Testis (tissue), 3 donors: Measurements from ENCODE around the gene MSI2. TPM values are rescaled to one million over a fixed set of nuclear protein-coding genes. Genes with fewer than 3 reads are reported as not detected.

ENCODE experiments used
- DNase-seq: peaks from one replicate; pipeline ENCODE4 v3.0.0-alpha.2; 2019
- H3K27ac ChIP-seq, 2 donors: fragments of 200-600 bp; sonication (generic); one replicate each; pipeline ENCODE4 v1.5.1; 2019
- H3K27me3 ChIP-seq: fragments of 200-600 bp; sonication (generic); one replicate; pipeline ENCODE4 v1.5.1; 2019
- H3K36me3 ChIP-seq: fragments of 200-600 bp; sonication (generic); one replicate; pipeline ENCODE4 v1.5.1; 2017; ENCODE audit warnings: low read depth; ENCODE audit errors: missing control alignments
- H3K4me1 ChIP-seq: fragments of 200-600 bp; sonication (generic); one replicate; pipeline ENCODE4 v1.5.1; 2019
- H3K4me3 ChIP-seq, 2 donors: fragments of 200-600 bp; sonication (generic); one replicate each; pipeline ENCODE4 v1.5.1; 2017 to 2019
- H3K9me3 ChIP-seq: fragments of 200-600 bp; sonication (generic); one replicate; pipeline ENCODE4 v1.5.1; 2017
- POLR2A ChIP-seq: fragments of 450-650 bp; IDR thresholded peaks from one replicate; pipeline ENCODE4 v1.6.1; 2017; ENCODE audit warnings: antibody characterized with exemption, mild to moderate bottlenecking, moderate library complexity
- WGBS, 2 donors: methylation state at CpG; one replicate each; pipeline ENCODE4 v1.1.5; 2018; 5-methylcytosine and 5-hydroxymethylcytosine counted together
- intact Hi-C: fragments of 100-400 bp; cut with DNase I; formaldehyde crosslinking; loops from one replicate; pipeline ENCODE4 v1.15.1; 2023; ENCODE audit warnings: low total_unique reads
- polyA plus RNA-seq: library from polyadenylated mRNA; stranded (reverse); fragments of 350-450 nt; fragmentation: Illumina TruSeq; extraction: RNeasy Lipid Tissue Mini Kit (QIAGEN cat#74804); gene quantifications from one replicate; pipeline ENCODE4 v1.2.3, GENCODE V29; 2014; ENCODE audit warnings: low read depth, low replicate concordance; ENCODE audit not compliant: insufficient read depth
- total RNA-seq, 2 donors: library from RNA; depleted of rRNA; stranded (reverse); fragments of >200 nt; gene quantifications; one replicate each; pipeline ENCODE4 v1.2.3, GENCODE V29; 2016
- TF ChIP-seq, protein P1 (sequence below), 3 experiments: fragments of 450-650 bp in 2 of 3; fragments of 200-600 bp in 1 of 3; sonication (generic) in 1 of 3; IDR thresholded peaks; one replicate each; pipeline ENCODE4 v1.5.1; 2016 to 2019; ENCODE audit warnings: antibody characterized with exemption in 3 of 3, mild to moderate bottlenecking in 2 of 3, moderate library complexity in 1 of 3

MSI2 gene
- total and polyA plus RNA-seq, 3 donors from 2014 or later = 46.5 to 106 (median 76.6) TPM

GRCh38 chr17:57543230-57543629 is 286.9 kb downstream of the MSI2 start:
- WGBS, 2 donors = 88 to 94% methylated on average over 4 of the region's 4 CpGs
- Histone ChIP-seq H3K27me3 (no peaks in the 10 kb centered on the region), H3K4me1 (peaks cover 21% of the 10 kb centered on the region), H3K27ac (no peak overlapping the region), H3K36me3 (no peaks in the 10 kb centered on the region), H3K4me3 (no peak overlapping the region), H3K9me3 (no peaks in the 10 kb centered on the region)
- no peak for DNase-seq
- intact Hi-C loops = no loop called here
- no peak for TF ChIP-seq POLR2A
- TF ChIP-seq, protein P1, sequence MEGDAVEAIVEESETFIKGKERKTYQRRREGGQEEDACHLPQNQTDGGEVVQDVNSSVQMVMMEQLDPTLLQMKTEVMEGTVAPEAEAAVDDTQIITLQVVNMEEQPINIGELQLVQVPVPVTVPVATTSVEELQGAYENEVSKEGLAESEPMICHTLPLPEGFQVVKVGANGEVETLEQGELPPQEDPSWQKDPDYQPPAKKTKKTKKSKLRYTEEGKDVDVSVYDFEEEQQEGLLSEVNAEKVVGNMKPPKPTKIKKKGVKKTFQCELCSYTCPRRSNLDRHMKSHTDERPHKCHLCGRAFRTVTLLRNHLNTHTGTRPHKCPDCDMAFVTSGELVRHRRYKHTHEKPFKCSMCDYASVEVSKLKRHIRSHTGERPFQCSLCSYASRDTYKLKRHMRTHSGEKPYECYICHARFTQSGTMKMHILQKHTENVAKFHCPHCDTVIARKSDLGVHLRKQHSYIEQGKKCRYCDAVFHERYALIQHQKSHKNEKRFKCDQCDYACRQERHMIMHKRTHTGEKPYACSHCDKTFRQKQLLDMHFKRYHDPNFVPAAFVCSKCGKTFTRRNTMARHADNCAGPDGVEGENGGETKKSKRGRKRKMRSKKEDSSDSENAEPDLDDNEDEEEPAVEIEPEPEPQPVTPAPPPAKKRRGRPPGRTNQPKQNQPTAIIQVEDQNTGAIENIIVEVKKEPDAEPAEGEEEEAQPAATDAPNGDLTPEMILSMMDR (IDR thresholded peaks at IDR 0.05) = no peak

GRCh38 chr17:57544401-57544800 is 288.1 kb downstream of the MSI2 start:
- 84% methylated on average over 5 of the region's 5 CpGs for WGBS, 2 donors
- DNase-seq = no peak
- Histone ChIP-seq H3K9me3 (no peaks in the 10 kb centered on the region), H3K4me3 (no peak overlapping the region), H3K27me3 (no peaks in the 10 kb centered on the region), H3K4me1 (peaks cover 12% of the 10 kb centered on the region), H3K36me3 (no peaks in the 10 kb centered on the region), H3K27ac (no peak overlapping the region)
- intact Hi-C loops = no loop called here
- TF ChIP-seq POLR2A = no peak
- TF ChIP-seq, protein P1 (IDR thresholded peaks at IDR 0.05) = no peak

GRCh38 chr17:57544834-57545463 is 288.6 kb downstream of the MSI2 start:
- DNase-seq = no peak
- intact Hi-C loops = no loop called here
- no peaks in the 10 kb centered on the region for H3K9me3 ChIP-seq
- no peak overlapping the region for H3K4me3 ChIP-seq
- WGBS, 2 donors = 73 to 75% methylated on average over 7 of the region's 7 CpGs
- H3K27me3 ChIP-seq = no peaks in the 10 kb centered on the region
- peaks cover 7% of the 10 kb centered on the region for H3K4me1 ChIP-seq
- TF ChIP-seq, protein P1 (IDR thresholded peaks at IDR 0.05) = no peak
- TF ChIP-seq POLR2A = no peak
- H3K36me3 ChIP-seq = no peaks in the 10 kb centered on the region
- no peak overlapping the region for H3K27ac ChIP-seq

DNA sequence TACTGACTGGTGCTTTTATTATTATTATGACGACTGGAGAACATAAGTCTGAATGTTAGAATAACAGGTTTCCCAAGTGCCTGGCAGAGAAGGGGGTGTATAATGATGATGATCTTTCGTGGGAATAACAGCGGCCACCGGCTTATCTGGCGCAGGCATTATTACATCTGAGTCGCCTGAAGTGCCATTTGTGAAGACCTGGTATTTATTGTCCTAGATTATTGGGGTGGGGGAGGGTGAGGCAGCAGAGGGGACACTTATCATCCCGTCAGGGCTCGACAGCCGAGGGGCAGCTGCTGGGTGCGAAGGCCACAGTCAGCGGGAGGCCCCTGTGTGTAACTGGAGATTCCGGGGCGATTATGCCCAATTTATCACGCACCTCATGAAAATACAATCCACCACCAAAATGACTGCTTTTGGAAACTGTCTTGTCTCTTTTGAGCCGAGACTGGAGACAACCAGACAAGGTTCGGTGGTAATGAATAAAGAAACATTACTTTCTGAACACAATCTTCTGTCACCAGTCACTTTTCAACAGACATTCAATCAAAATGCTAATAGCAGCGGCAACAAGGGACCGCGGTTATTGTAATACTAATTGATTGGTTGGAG is 289.5 kb downstream of the MSI2 start:
- no peak for DNase-seq
- Histone ChIP-seq H3K4me1 (peaks cover 15% of the 10 kb centered on the region), H3K9me3 (no peaks in the 10 kb centered on the region), H3K27me3 (no peaks in the 10 kb centered on the region), H3K4me3 (no peak overlapping the region), H3K36me3 (no peaks in the 10 kb centered on the region), H3K27ac (no peak overlapping the region)
- TF ChIP-seq POLR2A = no peak
- TF ChIP-seq, protein P1 (IDR thresholded peaks at IDR 0.05) = no peak
- intact Hi-C loops = no loop called here
- WGBS, 2 donors = 71 to 85% methylated on average over 19 of the region's 19 CpGs
